ENCODE data around the gene GNA12. TPM values are rescaled to one million over a fixed set of nuclear protein-coding genes. Genes with fewer than 3 reads are reported as not detected.

Gene GNA12
- total and polyA plus RNA-seq, 10 of the 15 experiments (the other 5 are each of a cell fraction or from before 2014, with no cell fraction given) = 1.9 to 51.8 (median 12.6) TPM

GRCh38 chr7:2837496-2837895 lies 6.6 kb downstream of the GNA12 start:
- FAIRE-seq = no peak
- no TSS peak for BruUV-seq (replicated peaks)
- no peak for ATAC-seq
- CTCF ChIA-PET = no interaction called here
- Histone ChIP-seq H3K4me3 (peak overlapping the region; percentile 51), H3K4me2 (ENCODE audit: control insufficient read depth, insufficient read depth) (peak overlapping the region; percentile 91), H3K9ac (ENCODE audit: control insufficient read depth, insufficient read depth, low read length) (no peak overlapping the region), H3K9me3 (replicated peaks; ENCODE audit: control insufficient read depth, insufficient read depth, low read length) (no peaks in the 10 kb centered on the region), H4K20me1 (ENCODE audit: control insufficient read depth, insufficient read depth) (0 out of 2 replicates have a peak, but pooled peaks cover 3% of the 10 kb centered on the region), H2AFZ (ENCODE audit: control insufficient read depth, low read depth, low read length) (no peak overlapping the region; the same call in 1 of the 2 replicates), H3K27me3 (replicated peaks in 1 of 2; ENCODE audit: control insufficient read depth in 2 of 2, insufficient read depth in 2 of 2, low read length in 1 of 2) (no peaks in the 10 kb centered on the region), H3K79me2 (ENCODE audit: control insufficient read depth, insufficient read depth, low read length) (peaks cover 5% of the 10 kb centered on the region), H3K36me3 (ENCODE audit: control insufficient read depth in 2 of 2, insufficient read depth in 2 of 2, low read length in 1 of 2) (peaks cover 0 to 8% of the 10 kb centered on the region in 2 experiments; a peak in 3 of 4 replicates), H3K4me1 (ENCODE audit: control insufficient read depth, insufficient read depth, low read length) (peaks cover 25% of the 10 kb centered on the region), H3K27ac (ENCODE audit: control insufficient read depth, insufficient read depth) (peak overlapping the region; percentile 9; the same call in 1 of the 2 replicates)
- TF ChIP-seq CREB1 (IDR thresholded peaks at IDR 0.05; ENCODE audit: low read depth) = no peak
- TF ChIP-seq JUNB (IDR thresholded peaks at IDR 0.05) = no peak; the same call in 1 of the 2 replicates
- TF ChIP-seq MEF2B (IDR thresholded peaks at IDR 0.05; ENCODE audit: partially characterized antibody, poor library complexity, severe bottlenecking) = no peak
- no peak for TF ChIP-seq KLF5 (IDR thresholded peaks at IDR 0.05; ENCODE audit: partially characterized antibody)
- TF ChIP-seq SUZ12 (IDR thresholded peaks at IDR 0.05; ENCODE audit: unreplicated experiment) = no peak
- no peak for TF ChIP-seq RELB (IDR thresholded peaks at IDR 0.05; ENCODE audit: low read depth)
- TF ChIP-seq CBX5 (IDR thresholded peaks at IDR 0.05; ENCODE audit: low read depth) = no peak
- no peak for TF ChIP-seq MTA2 (IDR thresholded peaks at IDR 0.05; ENCODE audit: low read depth)
- TF ChIP-seq MTA3 (IDR thresholded peaks at IDR 0.05; ENCODE audit: borderline replicate concordance, low read length) = no peak
- TF ChIP-seq PKNOX1 (IDR thresholded peaks at IDR 0.05) = no peak
- no peak for DNase-seq (ENCODE audit: low read depth, low spot score)
- in situ Hi-C loops (cut with MboI) (no loop called here), intact Hi-C loops (cut with micrococcal nuclease; ENCODE audit: unreplicated experiment) (no loop called here)
- POLR2A ChIA-PET = no interaction called here
- SMC1A ChIA-PET (ENCODE audit: uncharacterized antibody, unreplicated experiment) = interaction anchor here (1.2 to 1.8 kb wide), 2 partner anchors 17 to 52 kb away, joined by 4 to 5 read pairs; no protein-coding TSS in a partner anchor
- 22% methylated on average over 3 of the region's 3 CpGs for WGBS (ENCODE audit: insufficient coverage, insufficient replicate concordance, low lambda C conversion rate, missing lambda C conversion rate)
- RAD21 ChIA-PET (ENCODE audit: unreplicated experiment) = interaction anchor here (1.3 to 1.8 kb wide), 2 partner anchors 80 to 122 kb away, joined by 3 to 4 read pairs; no protein-coding TSS in a partner anchor
